GM23338 (cell line): ENCODE measurements around the gene ICAM3. TPM values are rescaled to one million over a fixed set of nuclear protein-coding genes. Genes with fewer than 3 reads are reported as not detected.
A peak's percentile ranks its signal among the peaks of the same experiment; 100 is the strongest.

Experiments
- ATAC-seq: fragments of 200-7000 bp; cut with Tn5 transposase; 3 replicates; pipeline ENCODE4 v1.9.1; 2020
- DNase-seq: peaks from one replicate; pipeline ENCODE4 v3.0.0-alpha.2; 2015; ENCODE audit warnings: low spot score
- H2AFZ ChIP-seq: fragments of 200-600 bp; sonication (generic); 2 replicates; pipeline ENCODE4 v1.8.0; 2016; ENCODE audit warnings: antibody characterized with exemption, mild to moderate bottlenecking, moderate library complexity
- H3F3A ChIP-seq: fragments of 200-600 bp; sonication (generic); replicated peaks from 2 replicates; pipeline ENCODE4 v1.8.0; 2017; ENCODE audit warnings: antibody characterized with exemption, mixed run types, low read depth
- H3K27ac ChIP-seq: fragments of 200-600 bp; sonication (generic); 2 replicates; pipeline ENCODE4 v1.6.1; 2016; ENCODE audit warnings: low read depth
- H3K27me3 ChIP-seq: fragments of 200-600 bp; sonication (generic); 2 replicates; pipeline ENCODE4 v1.8.0; 2016; ENCODE audit warnings: mild to moderate bottlenecking, mixed run types, moderate library complexity; ENCODE audit not compliant: insufficient read depth
- H3K36me3 ChIP-seq: fragments of 200-600 bp; sonication (generic); 2 replicates; pipeline ENCODE4 v1.8.0; 2016; ENCODE audit warnings: mild to moderate bottlenecking; ENCODE audit not compliant: insufficient read depth
- H3K4me1 ChIP-seq: fragments of 200-600 bp; sonication (generic); 2 replicates; pipeline ENCODE4 v1.8.0; 2016; ENCODE audit warnings: mild to moderate bottlenecking, moderate library complexity; ENCODE audit not compliant: insufficient read depth
- H3K4me2 ChIP-seq: fragments of 200-600 bp; sonication (generic); 2 replicates; pipeline ENCODE4 v1.7.1; 2017; ENCODE audit warnings: mixed run types
- H3K4me3 ChIP-seq: fragments of 200-600 bp; sonication (generic); 2 replicates; pipeline ENCODE4 v1.6.1; 2016; ENCODE audit warnings: mixed run types
- H3K79me2 ChIP-seq: fragments of 200-600 bp; sonication (generic); replicated peaks from 2 replicates; pipeline ENCODE4 v1.8.0; 2017; ENCODE audit warnings: mild to moderate bottlenecking; ENCODE audit not compliant: insufficient read depth
- H3K9me2 ChIP-seq: fragments of 200-600 bp; sonication (generic); 2 replicates; pipeline ENCODE4 v1.8.0; 2017; ENCODE audit not compliant: insufficient read depth
- H4K20me1 ChIP-seq: fragments of 200-600 bp; sonication (generic); replicated peaks from 2 replicates; pipeline ENCODE4 v1.8.0; 2017; ENCODE audit warnings: mild to moderate bottlenecking; ENCODE audit not compliant: insufficient read depth
- H3K27ac Mint-ChIP-seq: 2 replicates; pipeline ENCODE4 v1.8.0; 2020; ENCODE audit warnings: inconsistent platforms, mild to moderate bottlenecking, moderate library complexity, mixed read lengths
- H3K27me3 Mint-ChIP-seq: 3 replicates; pipeline ENCODE4 v1.8.0; 2022; ENCODE audit warnings: low read depth, mild to moderate bottlenecking, moderate library complexity, mixed read lengths, inconsistent platforms; ENCODE audit not compliant: insufficient read depth, poor library complexity
- H3K36me3 Mint-ChIP-seq: 3 replicates; pipeline ENCODE4 v1.8.0; 2021; ENCODE audit warnings: low read depth, mild to moderate bottlenecking, inconsistent platforms, moderate library complexity, mixed read lengths
- H3K4me1 Mint-ChIP-seq: 3 replicates; pipeline ENCODE4 v1.8.0; 2020; ENCODE audit warnings: mild to moderate bottlenecking, inconsistent platforms, mixed read lengths
- H3K4me3 Mint-ChIP-seq: 3 replicates; pipeline ENCODE4 v1.8.0; 2021; ENCODE audit warnings: moderate library complexity, mild to moderate bottlenecking, inconsistent platforms, mixed read lengths
- H3K9me3 Mint-ChIP-seq: 3 replicates; pipeline ENCODE4 v1.8.0; 2020; ENCODE audit warnings: moderate library complexity, mild to moderate bottlenecking, inconsistent platforms, mixed read lengths
- EZH2 ChIP-seq: fragments of 200-600 bp; sonication (generic); IDR thresholded peaks from one replicate; pipeline ENCODE4 v1.8.0; 2017; ENCODE audit warnings: antibody characterized with exemption, mild to moderate bottlenecking, low read depth; ENCODE audit not compliant: unreplicated experiment
- EZH2phosphoT487 ChIP-seq: fragments of 200-600 bp; sonication (generic); IDR thresholded peaks from one replicate; pipeline ENCODE4 v1.8.1; 2018; ENCODE audit warnings: antibody characterized with exemption; ENCODE audit not compliant: unreplicated experiment
- NANOG ChIP-seq: IDR thresholded peaks from 2 replicates; pipeline ENCODE4 v1.6.1; 2016; ENCODE audit warnings: antibody characterized with exemption, borderline replicate concordance
- REST ChIP-seq: IDR thresholded peaks from one replicate; pipeline ENCODE4 v1.6.1; 2018; ENCODE audit warnings: antibody characterized with exemption; ENCODE audit not compliant: unreplicated experiment
- ZNF331 ChIP-seq: fragments of 250-450 bp; sonication (Bioruptor Pico); IDR thresholded peaks from 2 replicates; pipeline ENCODE4 v1.5.0; 2020; ENCODE audit warnings: low read depth, mild to moderate bottlenecking, moderate library complexity
- ZNF462 ChIP-seq: fragments of 250-450 bp; sonication (Bioruptor Pico); IDR thresholded peaks from 2 replicates; pipeline ENCODE4 v1.5.0; 2020; ENCODE audit warnings: mild to moderate bottlenecking, moderate library complexity
- polyA plus RNA-seq: library from polyadenylated mRNA; unstranded; fragments of >200 nt; fragmentation: Nextera tagmentation; extraction: Ambion mirVana; gene quantifications from 2 replicates; pipeline ENCODE4 v1.2.1, GENCODE V29; 2016
- total RNA-seq: library from RNA; depleted of rRNA; stranded (reverse); fragments of >200 nt; shearing (Covaris generic); gene quantifications from 2 replicates; pipeline ENCODE4 v1.2.3, GENCODE V29; 2014
- TF ChIP-seq, protein P1 (sequence below), 2 experiments: fragments of 200-600 bp in 1 of 2; sonication (generic) in 1 of 2; conservative IDR thresholded peaks; 2 replicates each; pipeline versions ENCODE4 v1.5.1 to v1.6.1; 2016 to 2017; ENCODE audit warnings: antibody characterized with exemption in 2 of 2, low read depth in 2 of 2, mild to moderate bottlenecking in 2 of 2, moderate library complexity in 1 of 2
- TF ChIP-seq, protein P2 (sequence below): IDR thresholded peaks from 2 replicates; pipeline ENCODE4 v1.6.1; 2016; ENCODE audit warnings: antibody characterized with exemption

ICAM3 gene
- total and polyA plus RNA-seq, 2 experiments from 2014 or later: 9.6 to 14.7 TPM

- peaks cover 84% of the 10 kb centered on the region for H3K27me3 Mint-ChIP-seq
- peak; percentile 12 for ATAC-seq
- Histone ChIP-seq H3K9me2 (no peaks in the 10 kb centered on the region), H3K4me2 (no peak overlapping the region), H2AFZ (no peak overlapping the region), H4K20me1 (no peaks in the 10 kb centered on the region), H3K27ac (no peak overlapping the region), H3K4me3 (no peak overlapping the region), H3K4me1 (peaks cover 13% of the 10 kb centered on the region), H3F3A (peaks cover 21% of the 10 kb centered on the region; the same call in 1 of the 2 replicates), H3K36me3 (no peaks in the 10 kb centered on the region), H3K79me2 (no peaks in the 10 kb centered on the region), H3K27me3 (peaks cover 88% of the 10 kb centered on the region)
- TF ChIP-seq EZH2: no peak
- TF ChIP-seq ZNF331: no peak
- TF ChIP-seq, protein P1, sequence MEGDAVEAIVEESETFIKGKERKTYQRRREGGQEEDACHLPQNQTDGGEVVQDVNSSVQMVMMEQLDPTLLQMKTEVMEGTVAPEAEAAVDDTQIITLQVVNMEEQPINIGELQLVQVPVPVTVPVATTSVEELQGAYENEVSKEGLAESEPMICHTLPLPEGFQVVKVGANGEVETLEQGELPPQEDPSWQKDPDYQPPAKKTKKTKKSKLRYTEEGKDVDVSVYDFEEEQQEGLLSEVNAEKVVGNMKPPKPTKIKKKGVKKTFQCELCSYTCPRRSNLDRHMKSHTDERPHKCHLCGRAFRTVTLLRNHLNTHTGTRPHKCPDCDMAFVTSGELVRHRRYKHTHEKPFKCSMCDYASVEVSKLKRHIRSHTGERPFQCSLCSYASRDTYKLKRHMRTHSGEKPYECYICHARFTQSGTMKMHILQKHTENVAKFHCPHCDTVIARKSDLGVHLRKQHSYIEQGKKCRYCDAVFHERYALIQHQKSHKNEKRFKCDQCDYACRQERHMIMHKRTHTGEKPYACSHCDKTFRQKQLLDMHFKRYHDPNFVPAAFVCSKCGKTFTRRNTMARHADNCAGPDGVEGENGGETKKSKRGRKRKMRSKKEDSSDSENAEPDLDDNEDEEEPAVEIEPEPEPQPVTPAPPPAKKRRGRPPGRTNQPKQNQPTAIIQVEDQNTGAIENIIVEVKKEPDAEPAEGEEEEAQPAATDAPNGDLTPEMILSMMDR (conservative IDR thresholded peaks at IDR 0.05; ENCODE audit: low read depth in 2 of 2): peak in 1 of 2 experiments; percentile 67; a peak in 3 of 4 replicates
- H3K36me3 Mint-ChIP-seq: no peaks in the 10 kb centered on the region
- no peaks in the 10 kb centered on the region for H3K9me3 Mint-ChIP-seq
- H3K4me3 Mint-ChIP-seq: peak overlapping the region; percentile 47; the same call in 1 of the 3 replicates
- H3K27ac Mint-ChIP-seq: no peak overlapping the region
- H3K4me1 Mint-ChIP-seq: peaks cover 28% of the 10 kb centered on the region
- peak; percentile 56 for DNase-seq
Measured at GRCh38 chr19:10294368-10294697, 45.1 kb downstream of the ICAM3 start.

DNA sequence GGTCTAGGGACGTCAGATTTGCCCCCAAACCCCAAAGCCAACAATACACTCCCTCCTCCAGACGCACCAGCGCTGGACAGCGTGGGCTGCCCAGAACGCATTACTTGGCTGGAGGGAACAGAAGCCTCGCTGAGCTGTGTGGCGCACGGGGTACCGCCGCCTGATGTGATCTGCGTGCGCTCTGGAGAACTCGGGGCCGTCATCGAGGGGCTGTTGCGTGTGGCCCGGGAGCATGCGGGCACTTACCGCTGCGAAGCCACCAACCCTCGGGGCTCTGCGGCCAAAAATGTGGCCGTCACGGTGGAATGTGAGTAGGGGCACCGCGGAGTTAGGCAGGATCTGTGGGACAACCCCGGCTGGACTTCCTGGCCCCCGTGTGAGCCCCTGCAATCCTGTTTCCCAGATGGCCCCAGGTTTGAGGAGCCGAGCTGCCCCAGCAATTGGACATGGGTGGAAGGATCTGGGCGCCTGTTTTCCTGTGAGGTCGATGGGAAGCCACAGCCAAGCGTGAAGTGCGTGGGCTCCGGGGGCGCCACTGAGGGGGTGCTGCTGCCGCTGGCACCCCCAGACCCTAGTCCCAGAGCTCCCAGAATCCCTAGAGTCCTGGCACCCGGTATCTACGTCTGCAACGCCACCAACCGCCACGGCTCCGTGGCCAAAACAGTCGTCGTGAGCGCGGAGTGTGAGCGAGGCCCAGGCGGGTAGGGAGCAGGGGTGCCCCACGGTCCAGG, 45.6 kb downstream of the ICAM3 start:
- Mint-ChIP-seq H3K27ac (no peak overlapping the region), H3K4me1 (peaks cover 28% of the 10 kb centered on the region), H3K36me3 (no peaks in the 10 kb centered on the region), H3K9me3 (no peaks in the 10 kb centered on the region), H3K4me3 (no peak overlapping the region), H3K27me3 (peaks cover 89% of the 10 kb centered on the region)
- no peaks in the 10 kb centered on the region for H4K20me1 ChIP-seq
- H3K4me3 ChIP-seq: no peak overlapping the region
- ATAC-seq (no peak), DNase-seq (peak; percentile 41)
- no peak overlapping the region for H3K4me2 ChIP-seq
- peaks cover 93% of the 10 kb centered on the region for H3K27me3 ChIP-seq
- H3F3A ChIP-seq: peaks cover 26% of the 10 kb centered on the region; the same call in 1 of the 2 replicates
- no peaks in the 10 kb centered on the region for H3K9me2 ChIP-seq
- H3K4me1 ChIP-seq: peaks cover 13% of the 10 kb centered on the region
- no peak overlapping the region for H3K27ac ChIP-seq
- no peak overlapping the region for H2AFZ ChIP-seq
- H3K79me2 ChIP-seq: no peaks in the 10 kb centered on the region
- H3K36me3 ChIP-seq: no peaks in the 10 kb centered on the region
- TF ChIP-seq REST: no peak
- TF ChIP-seq, protein P2, sequence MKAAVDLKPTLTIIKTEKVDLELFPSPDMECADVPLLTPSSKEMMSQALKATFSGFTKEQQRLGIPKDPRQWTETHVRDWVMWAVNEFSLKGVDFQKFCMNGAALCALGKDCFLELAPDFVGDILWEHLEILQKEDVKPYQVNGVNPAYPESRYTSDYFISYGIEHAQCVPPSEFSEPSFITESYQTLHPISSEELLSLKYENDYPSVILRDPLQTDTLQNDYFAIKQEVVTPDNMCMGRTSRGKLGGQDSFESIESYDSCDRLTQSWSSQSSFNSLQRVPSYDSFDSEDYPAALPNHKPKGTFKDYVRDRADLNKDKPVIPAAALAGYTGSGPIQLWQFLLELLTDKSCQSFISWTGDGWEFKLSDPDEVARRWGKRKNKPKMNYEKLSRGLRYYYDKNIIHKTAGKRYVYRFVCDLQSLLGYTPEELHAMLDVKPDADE: no peak
- no peak for TF ChIP-seq NANOG
- TF ChIP-seq ZNF462: no peak
- no peak for TF ChIP-seq EZH2phosphoT487
